B cell (primary cell): ENCODE data around the gene COL4A6. TPM values are rescaled to one million over a fixed set of nuclear protein-coding genes. Genes with fewer than 3 reads are reported as not detected.

Experiments used
- ATAC-seq: fragments of 200-7000 bp; cut with Tn5 transposase; one replicate; pipeline ENCODE4 v1.10.0; 2021; ENCODE audit warnings: low read depth, mild to moderate bottlenecking, moderate number of reproducible peaks, moderate library complexity
- CTCF ChIA-PET: fragments of 350-600 bp; sonication (Branson Sonifier 250); formaldehyde crosslinking; loops from one replicate; lab custom pipeline; 2021; ENCODE audit warnings: antibody characterized with exemption, inconsistent platforms; lab: Charles Lee
- POLR2A ChIA-PET: fragments of 350-600 bp; sonication (Branson Sonifier 250); formaldehyde crosslinking; loops from one replicate; lab custom pipeline; 2021; ENCODE audit warnings: antibody characterized with exemption; lab: Charles Lee
- DNase-seq: peaks from one replicate; pipeline ENCODE4 v3.0.0; 2013
- H2AFZ ChIP-seq: 2 replicates; pipeline ENCODE4 v1.6.1; 2012; ENCODE audit warnings: mild to moderate bottlenecking, low read depth, low read length; ENCODE audit not compliant: insufficient read depth, poor library complexity, severe bottlenecking
- H3K27ac ChIP-seq, 2 donors: 1 replicate in 1 of 2; 2 replicates in 1 of 2; pipeline ENCODE4 v1.5.1; 2012 to 2013; ENCODE audit warnings: low read length in 2 of 2, mild to moderate bottlenecking in 2 of 2, moderate library complexity in 1 of 2
- H3K27me3 ChIP-seq, 4 experiments: fragments of 200-600 bp in 1 of 4; sonication (generic) in 1 of 4; replicated peaks in 1 of 4; 1 replicate in 2 of 4; 2 replicates in 2 of 4; pipeline versions ENCODE4 v1.6.1 to v1.7.0; 2013 to 2016; ENCODE audit warnings: low read length in 3 of 4, mild to moderate bottlenecking in 2 of 4, mixed read lengths in 1 of 4, moderate library complexity in 1 of 4; ENCODE audit not compliant: insufficient read depth in 4 of 4, control insufficient read depth in 3 of 4; ENCODE audit errors: control extremely low read depth in 1 of 4
- H3K36me3 ChIP-seq, 2 experiments: replicated peaks in 1 of 2; 1 replicate in 1 of 2; 2 replicates in 1 of 2; pipeline versions ENCODE4 v1.6.1 to v1.7.1; 2013; ENCODE audit warnings: low read length in 1 of 2; ENCODE audit not compliant: insufficient read depth in 2 of 2, control insufficient read depth in 1 of 2; ENCODE audit errors: control extremely low read depth in 1 of 2, extremely low read depth in 1 of 2
- H3K4me1 ChIP-seq, 2 donors: fragments of 200-600 bp in 1 of 2; sonication (generic) in 1 of 2; 1 replicate in 1 of 2; 2 replicates in 1 of 2; pipeline versions ENCODE4 v1.5.1 to v1.6.1; 2013 to 2017; ENCODE audit warnings: low read length in 2 of 2; ENCODE audit not compliant: control insufficient read depth in 2 of 2, insufficient read depth in 2 of 2
- H3K4me2 ChIP-seq: replicated peaks from 2 replicates; pipeline ENCODE3; 2012; ENCODE audit warnings: mild to moderate bottlenecking, low read depth, low read length; ENCODE audit not compliant: poor library complexity, severe bottlenecking
- H3K4me3 ChIP-seq, 5 experiments: fragments of 200-600 bp in 1 of 5; sonication (generic) in 1 of 5; 1 replicate in 3 of 5; 2 replicates in 2 of 5; pipeline versions ENCODE4 v1.5.1 to v1.7.0; 2011 to 2016; ENCODE audit warnings: low read length in 4 of 5, mild to moderate bottlenecking in 4 of 5, low read depth in 2 of 5, control low read depth in 1 of 5, moderate library complexity in 1 of 5; ENCODE audit not compliant: insufficient read depth in 1 of 5; ENCODE audit errors: control extremely low read depth in 1 of 5, extremely low read depth in 1 of 5
- H3K79me2 ChIP-seq: fragments of 200-600 bp; sonication (generic); one replicate; pipeline ENCODE4 v1.6.0; 2016; ENCODE audit warnings: low read length; ENCODE audit not compliant: control insufficient read depth, insufficient read depth
- H3K9ac ChIP-seq: fragments of 200-600 bp; sonication (generic); 2 replicates; pipeline ENCODE4 v1.6.1; 2017; ENCODE audit warnings: mild to moderate bottlenecking, low read length, moderate library complexity
- H3K9me3 ChIP-seq, 3 donors: one replicate each; pipeline versions ENCODE4 v1.6.1 to v1.7.1; 2013; ENCODE audit warnings: low read length in 2 of 3; ENCODE audit not compliant: control insufficient read depth in 2 of 3, insufficient read depth in 1 of 3; ENCODE audit errors: control extremely low read depth in 1 of 3
- H4K20me1 ChIP-seq: 2 replicates; pipeline ENCODE4 v1.6.0; 2012; ENCODE audit warnings: mild to moderate bottlenecking, low read length; ENCODE audit not compliant: insufficient read depth, control insufficient read depth, poor library complexity, severe bottlenecking
- H3K27ac Mint-ChIP-seq: one replicate; pipeline ENCODE4 v1.8.0; 2021; ENCODE audit warnings: mixed read lengths
- H3K27me3 Mint-ChIP-seq: one replicate; pipeline ENCODE4 v1.8.0; 2021; ENCODE audit warnings: mixed read lengths
- H3K4me1 Mint-ChIP-seq: one replicate; pipeline ENCODE4 v1.8.0; 2021; ENCODE audit warnings: mixed read lengths
- H3K4me3 Mint-ChIP-seq: one replicate; pipeline ENCODE4 v1.8.0; 2021; ENCODE audit warnings: mixed read lengths
- H3K9me3 Mint-ChIP-seq: one replicate; pipeline ENCODE4 v1.8.0; 2022; ENCODE audit warnings: mixed read lengths; ENCODE audit not compliant: insufficient read depth
- CTCF ChIP-seq: fragments of 200-600 bp; IDR thresholded peaks from one replicate; pipeline ENCODE4 v1.8.0; 2022; ENCODE audit warnings: antibody characterized with exemption, mild to moderate bottlenecking
- EZH2 ChIP-seq: IDR thresholded peaks from 2 replicates; pipeline ENCODE4 v1.6.1; 2012; ENCODE audit warnings: borderline replicate concordance, low read depth, mild to moderate bottlenecking, moderate library complexity, low read length; ENCODE audit not compliant: insufficient read depth, poor library complexity, severe bottlenecking
- WGBS: methylation state at CpG from one replicate; pipeline ENCODE4 v1.1.5; 2013; ENCODE audit warnings: missing lambda C conversion rate; ENCODE audit not compliant: insufficient coverage; 5-methylcytosine and 5-hydroxymethylcytosine counted together
- intact Hi-C: fragments of 100-400 bp; cut with micrococcal nuclease; formaldehyde crosslinking; loops from one replicate; pipeline ENCODE4 v1.10.0; 2022
- polyA plus RNA-seq: library from polyadenylated mRNA; depleted of rRNA; stranded (reverse); fragments of >200 nt; gene quantifications from 2 replicates; pipeline ENCODE4 v1.2.3, GENCODE V29; 2012
- total RNA-seq, 2 donors: library from RNA; stranded (reverse); fragments of 120-200 nt in 1 of 2; gene quantifications; 1 replicate in 1 of 2; 2 replicates in 1 of 2; pipeline versions ENCODE4 v1.2.3 to v1.2.4, GENCODE V29; 2013 to 2022

Gene COL4A6
- total and polyA plus RNA-seq, 2 donors (not counting 1 experiment from before 2014, with no cell fraction given), result not detected

DNA sequence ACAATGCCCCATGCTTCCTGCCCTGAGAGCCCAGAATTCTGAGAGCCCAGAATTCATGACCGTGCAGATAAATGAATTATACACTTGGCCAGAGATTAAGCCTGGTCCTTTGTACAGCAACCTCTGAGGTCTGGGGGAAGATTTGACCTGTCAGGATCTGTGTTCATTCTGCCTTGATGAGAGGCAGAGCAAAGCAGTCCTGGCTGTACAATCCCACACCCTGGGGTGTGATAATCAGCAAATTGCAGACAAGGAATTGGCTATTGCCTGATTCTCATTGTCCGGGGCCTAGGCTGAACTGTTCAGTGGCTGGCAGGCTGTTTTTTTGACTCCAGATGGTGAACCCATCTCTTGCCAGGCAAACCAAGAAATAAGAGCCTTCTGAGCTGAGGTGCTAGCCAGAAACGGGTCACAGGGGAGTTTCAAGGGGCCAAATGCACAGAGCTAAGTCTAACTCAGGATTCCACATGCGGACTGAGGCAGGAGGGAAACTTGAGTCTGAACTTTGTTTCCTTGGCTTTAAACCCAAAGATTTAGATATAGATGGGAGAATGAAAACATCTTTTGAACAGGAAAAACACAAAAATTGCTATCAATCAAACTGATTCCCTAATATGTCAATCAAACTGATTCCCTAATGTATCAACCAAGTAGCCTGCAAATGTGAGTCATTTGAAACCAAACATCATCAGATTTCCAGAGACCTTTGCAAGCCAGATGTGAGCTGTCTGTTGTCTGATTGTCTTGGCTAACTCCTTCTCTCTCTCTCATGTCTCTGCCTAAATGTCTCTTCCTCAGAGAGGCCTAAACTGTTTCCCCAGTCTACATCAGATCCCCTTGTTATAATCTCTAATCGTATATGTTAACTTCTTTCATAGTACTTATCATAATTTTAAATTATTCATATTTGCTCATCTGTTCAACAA is 187.3 kb downstream of the COL4A6 start:
- WGBS, result 86% methylated on average over 3 of the region's 5 CpGs
- Histone ChIP-seq H3K4me1 (no peaks in the 10 kb centered on the region), H3K4me2 (no peak overlapping the region), H2AFZ (no peak overlapping the region), H3K4me3 (no peak overlapping the region), H3K9me3 (no peaks in the 10 kb centered on the region), H4K20me1 (no peaks in the 10 kb centered on the region), H3K36me3 (no peaks in the 10 kb centered on the region), H3K79me2 (no peaks in the 10 kb centered on the region), H3K27ac (no peak overlapping the region), H3K27me3 (no peaks in the 10 kb centered on the region), H3K9ac (no peak overlapping the region)
- Mint-ChIP-seq H3K27ac (no peak overlapping the region), H3K4me3 (no peak overlapping the region), H3K4me1 (no peaks in the 10 kb centered on the region), H3K27me3 (peaks cover 3% of the 10 kb centered on the region), H3K9me3 (no peaks in the 10 kb centered on the region)
- no peak for DNase-seq
- no peak for ATAC-seq
- POLR2A ChIA-PET, result no interaction called here
- CTCF ChIA-PET, result no interaction called here
- intact Hi-C loops, result no loop called here
- TF ChIP-seq CTCF (no peak), EZH2 (no peak)

GRCh38 chrX:108246304-108246954 is 191.8 kb downstream of the COL4A6 start:
- no peaks in the 10 kb centered on the region for H3K27me3 Mint-ChIP-seq
- ChIA-PET CTCF (no interaction called here), POLR2A (no interaction called here)
- H3K36me3 ChIP-seq, result no peaks in the 10 kb centered on the region
- TF ChIP-seq EZH2, result no peak
- TF ChIP-seq CTCF, result no peak
- no peak overlapping the region for H3K27ac Mint-ChIP-seq
- intact Hi-C loops, result no loop called here
- H2AFZ ChIP-seq, result no peak overlapping the region
- no peaks in the 10 kb centered on the region for H4K20me1 ChIP-seq
- no peak overlapping the region for H3K27ac ChIP-seq
- no peaks in the 10 kb centered on the region for H3K4me1 Mint-ChIP-seq
- DNase-seq (no peak), ATAC-seq (no peak)
- H3K9ac ChIP-seq, result no peak overlapping the region
- no peaks in the 10 kb centered on the region for H3K9me3 ChIP-seq
- no peaks in the 10 kb centered on the region for H3K4me1 ChIP-seq
- H3K4me3 ChIP-seq, result no peak overlapping the region
- no peak overlapping the region for H3K4me2 ChIP-seq
- no peaks in the 10 kb centered on the region for H3K9me3 Mint-ChIP-seq
- WGBS, result no CpG with 5 or more reads among the region's 3 CpGs
- H3K79me2 ChIP-seq, result no peaks in the 10 kb centered on the region
- no peak overlapping the region for H3K4me3 Mint-ChIP-seq
- H3K27me3 ChIP-seq, result no peaks in the 10 kb centered on the region
